ENCODE measurements around the gene SLC39A3.

SLC39A3 gene

GRCh38 chr19:2768365-2769132 is 28.7 kb upstream of the SLC39A3 start:
- no peak for DNase-seq

- no peak for DNase-seq
Measured at GRCh38 chr19:2767688-2768087, 27.9 kb upstream of the SLC39A3 start.

GRCh38 chr19:2766594-2767372 is 27.0 kb upstream of the SLC39A3 start:
- DNase-seq: no peak

- DNase-seq: no peak
Measured at GRCh38 chr19:2765376-2765775, 25.6 kb upstream of the SLC39A3 start.

- no peak for DNase-seq
Measured at GRCh38 chr19:2764945-2765344, 25.1 kb upstream of the SLC39A3 start.

GRCh38 chr19:2763687-2764086 is 23.9 kb upstream of the SLC39A3 start:
- DNase-seq: no peak

- no peak for DNase-seq
Measured at GRCh38 chr19:2762783-2763496, 23.1 kb upstream of the SLC39A3 start.

- no peak for DNase-seq
Measured at GRCh38 chr19:2761876-2762782, 22.3 kb upstream of the SLC39A3 start.

GRCh38 chr19:2761309-2761677 is 21.5 kb upstream of the SLC39A3 start:
- no peak for DNase-seq

- no peak for DNase-seq
Measured at GRCh38 chr19:2759965-2760364, 20.1 kb upstream of the SLC39A3 start.

- DNase-seq: no peak
Measured at GRCh38 chr19:2759362-2759761, 19.5 kb upstream of the SLC39A3 start.

GRCh38 chr19:2758601-2759313 is 18.9 kb upstream of the SLC39A3 start:
- no peak for DNase-seq

- no peak for DNase-seq
Measured at GRCh38 chr19:2756921-2757881, 17.4 kb upstream of the SLC39A3 start.

GRCh38 chr19:2756477-2756876 is 16.7 kb upstream of the SLC39A3 start:
- DNase-seq: no peak

GRCh38 chr19:2755811-2756210 is 16.0 kb upstream of the SLC39A3 start:
- DNase-seq: no peak

- DNase-seq: no peak
Measured at GRCh38 chr19:2755448-2755705, 15.6 kb upstream of the SLC39A3 start.

- no peak for DNase-seq
Measured at GRCh38 chr19:2754659-2755447, 15.0 kb upstream of the SLC39A3 start.

GRCh38 chr19:2751438-2751830 is 11.6 kb upstream of the SLC39A3 start:
- no peak for DNase-seq

GRCh38 chr19:2750808-2751437 is 11.1 kb upstream of the SLC39A3 start:
- no peak for DNase-seq
